Small intestine (tissue), 7 donors: Measurements from ENCODE around the gene UFM1. TPM values are rescaled to one million over a fixed set of nuclear protein-coding genes. Genes with fewer than 3 reads are reported as not detected.
"Not testable (repeated sequence)": the region's sequence is repeated elsewhere in the genome, so short reads cannot be mapped to it uniquely, and the experiment has no call there.

Experiments used
- DNase-seq, 2 donors: peaks; one replicate each; pipeline versions ENCODE4 v3.0.0 to v3.0.0-alpha.2; 2013
- FAIRE-seq: peaks from 2 replicates; lab custom pipeline; 2012; peaks lifted over from hg19 to GRCh38; lab: Jason Lieb, UNC
- H3K27ac ChIP-seq, 3 donors: one replicate each; pipeline ENCODE4 v1.5.1; 2013; ENCODE audit warnings: low read length in 2 of 3, mild to moderate bottlenecking in 2 of 3, control low read depth in 1 of 3, inconsistent platforms in 1 of 3, low read depth in 1 of 3, moderate library complexity in 1 of 3
- H3K27me3 ChIP-seq, 3 donors: one replicate each; pipeline ENCODE4 v1.6.1; 2013; ENCODE audit warnings: low read length in 3 of 3, inconsistent platforms in 1 of 3; ENCODE audit not compliant: control insufficient read depth in 3 of 3, insufficient read depth in 3 of 3
- H3K36me3 ChIP-seq, 3 donors: one replicate each; pipeline ENCODE4 v1.6.1; 2013; ENCODE audit warnings: low read length in 3 of 3, inconsistent platforms in 1 of 3, low read depth in 1 of 3, mild to moderate bottlenecking in 1 of 3, moderate library complexity in 1 of 3; ENCODE audit not compliant: control insufficient read depth in 3 of 3, insufficient read depth in 2 of 3
- H3K4me1 ChIP-seq, 3 donors: one replicate each; pipeline ENCODE4 v1.6.1; 2013; ENCODE audit warnings: low read length in 2 of 3, inconsistent platforms in 1 of 3, low read depth in 1 of 3, mild to moderate bottlenecking in 1 of 3, moderate library complexity in 1 of 3; ENCODE audit not compliant: control insufficient read depth in 3 of 3, insufficient read depth in 2 of 3
- H3K4me3 ChIP-seq, 3 donors: one replicate each; pipeline ENCODE4 v1.5.1; 2013; ENCODE audit warnings: low read length in 3 of 3, control low read depth in 1 of 3, inconsistent platforms in 1 of 3, low read depth in 1 of 3, mild to moderate bottlenecking in 1 of 3, moderate library complexity in 1 of 3
- H3K9me3 ChIP-seq, 2 donors: one replicate each; pipeline ENCODE4 v1.6.1; 2013; ENCODE audit warnings: low read depth in 1 of 2, low read length in 1 of 2; ENCODE audit not compliant: control insufficient read depth in 2 of 2, insufficient read depth in 1 of 2
- whole genome bisulfite sequencing, 3 donors: extraction: QIAGEN DNeasy Blood & Tissue Kit; methylation state at CpG; one replicate each; pipeline ENCODE4 v1.1.7; 2013; 5-methylcytosine and 5-hydroxymethylcytosine counted together
- polyA plus RNA-seq, 4 donors: library from polyadenylated mRNA; stranded (reverse) in 3 of 4; unstranded in 1 of 4; fragments of 200-250 nt in 3 of 4; fragments of 120-200 nt in 1 of 4; gene quantifications; one replicate each; pipeline versions ENCODE4 v1.2.1 to v1.2.3, GENCODE V29; 2013
- donor health status: healthy with polysubstance abuse.
- donor health status: control.
- donor health status: control.
- donor health status: Bipolar disorder and iron deficiency.
- donor health status: healthy.

The UFM1 gene
- polyA plus RNA-seq, 4 donors: 32.2 to 76.2 (median 49.9) TPM

DNA sequence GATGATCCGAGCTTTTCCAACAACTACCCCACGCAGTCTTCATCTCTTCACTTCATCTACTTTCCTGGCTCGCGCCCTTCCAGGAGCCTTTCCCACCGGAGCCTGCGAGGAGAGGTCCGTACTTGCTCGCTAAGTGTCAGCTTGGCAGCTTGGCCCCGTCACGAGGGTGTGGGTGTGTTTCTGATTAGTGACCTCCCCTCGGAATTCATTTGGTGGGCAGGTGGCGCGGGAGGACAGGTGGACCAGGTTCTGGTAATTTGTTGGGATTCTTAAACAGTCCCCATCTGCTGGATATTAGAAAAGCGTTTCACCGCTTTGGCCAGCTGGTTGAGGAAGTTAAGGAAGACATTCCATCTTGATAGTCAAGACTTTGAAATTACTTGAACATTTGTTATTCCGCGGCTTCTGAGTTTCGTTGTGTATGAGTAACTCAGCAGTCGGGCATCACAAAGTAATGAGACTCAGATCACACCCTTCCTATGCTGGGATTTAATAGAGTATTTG is 515 bp downstream of the UFM1 start:
- peak overlapping the region; percentile 92 to 98 (median 98) for H3K27ac ChIP-seq
- WGBS, 3 donors: 0% methylated on average over 19 of the region's 19 CpGs
- FAIRE-seq (no peak), DNase-seq (peak; percentile 70 to 90)
- peaks cover 0 to 8% (median 6%) of the 10 kb centered on the region in 3 donors for H3K4me1 ChIP-seq
- no peaks in the 10 kb centered on the region for H3K27me3 ChIP-seq
- H3K9me3 ChIP-seq: no peaks in the 10 kb centered on the region
- H3K36me3 ChIP-seq: peaks cover 0 to 3% (median 1%) of the 10 kb centered on the region in 3 donors
- H3K4me3 ChIP-seq: peak overlapping the region; percentile 54 to 97 (median 94)

DNA sequence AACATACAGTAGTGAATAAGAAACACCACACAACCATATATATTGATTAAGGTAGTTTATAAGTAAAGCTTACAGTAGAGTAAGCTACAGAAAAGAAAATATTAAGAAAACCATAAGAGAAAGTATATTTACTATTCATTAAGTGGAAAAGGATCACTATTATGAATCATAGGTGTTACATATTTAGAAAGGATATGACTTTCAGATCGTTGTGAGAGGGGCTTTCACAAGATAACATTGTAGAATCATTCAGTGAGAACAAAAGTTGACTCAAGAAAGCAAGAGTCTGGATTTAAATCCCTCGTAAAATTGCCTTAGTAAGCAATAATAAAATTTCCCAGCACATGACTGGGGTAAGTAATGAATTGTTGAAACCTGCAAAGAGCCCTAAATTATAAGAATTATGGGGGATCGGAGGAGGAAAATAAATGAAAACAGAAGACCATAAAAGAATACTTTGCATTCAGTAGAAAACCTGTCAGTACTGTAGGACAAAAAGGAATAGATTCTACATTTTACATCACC is 6.0 kb downstream of the UFM1 start:
- H3K36me3 ChIP-seq: peaks cover 0 to 3% (median 3%) of the 10 kb centered on the region in 3 donors
- DNase-seq: no peak
- no peaks in the 10 kb centered on the region for H3K27me3 ChIP-seq
- WGBS, 3 donors: 55 to 71% (median 55%) methylated on average over 3 of the region's 3 CpGs
- no peaks in the 10 kb centered on the region for H3K9me3 ChIP-seq
- H3K27ac ChIP-seq: no peak overlapping the region
- H3K4me3 ChIP-seq: no peak overlapping the region
- H3K4me1 ChIP-seq: peaks cover 0 to 5% (median 2%) of the 10 kb centered on the region in 3 donors
- FAIRE-seq: peak; percentile 64

- no peaks in the 10 kb centered on the region for H3K4me1 ChIP-seq
- H3K9me3 ChIP-seq: no peaks in the 10 kb centered on the region
- H3K27ac ChIP-seq: no peak overlapping the region
- FAIRE-seq: no peak
- peaks cover 0 to 3% (median 2%) of the 10 kb centered on the region in 3 donors for H3K36me3 ChIP-seq
- WGBS, 3 donors: 86 to 91% (median 87%) methylated on average over 4 of the region's 4 CpGs
- H3K27me3 ChIP-seq: no peaks in the 10 kb centered on the region
- H3K4me3 ChIP-seq: no peak overlapping the region
- DNase-seq: no peak
These were observed 9.0 kb downstream of the UFM1 start for GRCh38 chr13:38358684-38359083.

DNA sequence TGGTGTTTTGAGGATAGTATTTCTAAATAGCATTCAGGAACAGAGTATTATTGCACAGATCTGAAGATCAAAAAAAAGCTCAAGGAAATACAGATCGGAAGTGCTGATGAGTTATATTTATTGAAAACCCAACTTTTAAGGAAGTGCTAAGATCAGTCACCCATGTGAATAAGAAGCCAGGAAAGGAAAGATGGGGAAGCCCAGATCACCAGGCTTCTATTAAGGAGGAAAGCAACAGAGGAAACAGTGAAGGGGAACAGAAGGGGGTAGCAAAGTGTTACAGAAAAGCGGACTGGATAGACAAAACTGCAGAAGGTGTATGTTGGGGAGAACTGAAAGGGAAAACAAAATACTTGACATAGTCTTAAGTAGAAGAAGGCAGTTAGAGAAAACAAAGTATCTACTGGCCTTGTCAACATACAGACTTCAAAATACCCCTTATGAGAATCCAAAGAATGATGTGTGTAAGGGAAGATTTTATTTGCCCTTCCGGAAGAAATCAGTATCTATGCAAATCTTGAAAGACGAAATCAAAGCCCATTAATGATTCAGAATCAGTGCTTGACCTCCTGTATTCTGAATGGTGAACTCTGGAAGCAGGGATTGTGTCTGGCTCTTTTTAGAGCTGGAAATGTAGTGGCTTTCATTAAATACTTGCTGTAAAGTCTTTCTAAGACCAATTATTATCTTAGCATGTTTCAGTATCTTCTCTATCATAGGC is 12.1 kb downstream of the UFM1 start:
- FAIRE-seq (no peak), DNase-seq (no peak)
- H3K36me3 ChIP-seq: peaks cover 0 to 3% (median 2%) of the 10 kb centered on the region in 3 donors
- H3K27me3 ChIP-seq: no peaks in the 10 kb centered on the region
- H3K9me3 ChIP-seq: no peaks in the 10 kb centered on the region
- H3K27ac ChIP-seq: no peak overlapping the region
- 86 to 92% (median 89%) methylated on average over 4 of the region's 4 CpGs for WGBS, 3 donors
- H3K4me1 ChIP-seq: no peaks in the 10 kb centered on the region
- no peak overlapping the region for H3K4me3 ChIP-seq

DNA sequence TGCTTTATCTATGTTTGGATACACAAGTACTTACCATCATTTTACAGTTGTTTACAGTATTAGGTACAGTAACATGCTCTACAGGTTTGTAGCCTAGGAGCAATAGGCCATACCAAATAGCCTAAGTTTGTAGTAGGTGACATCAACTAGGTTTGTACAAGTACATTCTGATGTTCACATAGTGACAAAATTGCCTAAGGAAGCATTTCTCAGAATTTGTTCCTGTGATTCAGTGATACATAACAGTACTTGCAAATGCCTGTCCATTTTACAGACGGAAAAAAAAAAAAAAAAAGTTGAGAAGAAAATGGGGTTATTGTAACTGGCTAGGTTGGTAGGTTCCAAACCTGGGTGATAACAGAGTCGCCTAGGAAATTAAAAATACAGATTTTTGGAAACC is 13.6 kb downstream of the UFM1 start:
- 92 to 100% (median 95%) methylated on average over 2 of the region's 2 CpGs for WGBS, 3 donors
- Histone ChIP-seq H3K4me3 (no peak overlapping the region), H3K9me3 (no peaks in the 10 kb centered on the region), H3K27me3 (no peaks in the 10 kb centered on the region), H3K36me3 (peaks cover 0 to 2% (median 2%) of the 10 kb centered on the region in 3 donors), H3K4me1 (no peaks in the 10 kb centered on the region), H3K27ac (no peak overlapping the region)
- no peak for DNase-seq
- no peak for FAIRE-seq

GRCh38 chr13:38363746-38364145 is 14.1 kb downstream of the UFM1 start:
- 89 to 91% (median 90%) methylated on average over 11 to 19 of the region's 19 CpGs for WGBS, 3 donors
- not testable (repeated sequence) for H3K36me3 ChIP-seq, H3K4me3 ChIP-seq, FAIRE-seq, H3K27ac ChIP-seq, DNase-seq, H3K4me1 ChIP-seq, H3K9me3 ChIP-seq, H3K27me3 ChIP-seq

GRCh38 chr13:38365661-38366060 is 16.0 kb downstream of the UFM1 start:
- WGBS, 3 donors: 40 to 59% (median 51%) methylated on average over 3 of the region's 3 CpGs
- H3K27ac ChIP-seq: no peak overlapping the region
- H3K9me3 ChIP-seq: no peaks in the 10 kb centered on the region
- H3K4me3 ChIP-seq: no peak overlapping the region
- FAIRE-seq: no peak
- H3K4me1 ChIP-seq: no peaks in the 10 kb centered on the region
- no peaks in the 10 kb centered on the region for H3K27me3 ChIP-seq
- H3K36me3 ChIP-seq: peaks cover 0 to 2% (median 2%) of the 10 kb centered on the region in 3 donors
- DNase-seq: no peak

DNA sequence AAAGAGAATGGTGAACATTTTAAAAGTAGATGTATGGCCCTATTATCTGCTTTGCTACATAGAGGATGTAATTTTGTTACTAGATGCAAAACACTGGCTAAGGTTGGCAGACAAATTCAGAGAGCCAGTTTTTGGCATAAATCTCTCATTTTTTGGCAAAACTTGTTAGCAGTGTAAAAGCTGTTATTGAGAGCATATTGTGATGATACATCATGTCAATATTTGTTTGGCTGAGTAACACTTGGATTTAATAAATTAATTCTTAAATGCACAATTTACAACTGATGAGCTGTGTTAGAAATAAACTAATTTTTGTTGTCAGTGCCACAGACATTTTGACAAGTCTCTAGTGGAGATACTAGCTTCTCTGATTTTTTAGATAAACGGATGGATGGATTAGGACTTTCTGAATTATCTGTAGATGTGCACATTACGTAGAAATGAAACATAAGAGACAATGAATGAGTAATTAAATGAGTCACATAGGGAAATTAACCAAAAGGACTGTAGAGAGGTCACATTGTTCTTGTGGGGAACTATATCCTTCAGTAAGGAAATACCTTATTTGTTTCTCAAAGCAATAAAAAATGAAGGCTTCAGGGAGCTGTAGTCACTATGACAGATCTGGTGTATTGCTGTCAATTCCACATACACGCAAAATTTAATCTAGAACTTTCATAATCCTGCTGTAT is 17.4 kb downstream of the UFM1 start:
- DNase-seq: no peak
- Histone ChIP-seq H3K27ac (no peak overlapping the region), H3K4me3 (no peak overlapping the region), H3K36me3 (peaks cover 0 to 2% (median 0%) of the 10 kb centered on the region in 3 donors), H3K27me3 (no peaks in the 10 kb centered on the region), H3K9me3 (no peaks in the 10 kb centered on the region), H3K4me1 (no peaks in the 10 kb centered on the region)
- FAIRE-seq: no peak
- WGBS, 3 donors: 56 to 61% (median 59%) methylated on average over 3 of the region's 3 CpGs
